Prostate gland (tissue), 2 donors: ENCODE data around the gene HRK.

ENCODE experiments used
- CTCF ChIP-seq, 4 experiments: fragments of 200-600 bp in 2 of 4; fragments of 450-650 bp in 2 of 4; sonication (generic) in 2 of 4; IDR thresholded peaks; 1 replicate in 3 of 4; 2 replicates in 1 of 4; pipeline ENCODE4 v1.5.1; 2016 to 2019; ENCODE audit warnings: antibody characterized with exemption in 4 of 4, mild to moderate bottlenecking in 2 of 4, moderate library complexity in 2 of 4
- POLR2A ChIP-seq: fragments of 450-650 bp; IDR thresholded peaks from one replicate; pipeline ENCODE4 v1.6.1; 2016; ENCODE audit warnings: antibody characterized with exemption, mild to moderate bottlenecking
- POLR2AphosphoS5 ChIP-seq: sonication (generic); formaldehyde crosslinking; IDR thresholded peaks from one replicate; pipeline ENCODE4 v1.6.1; 2017; ENCODE audit warnings: antibody characterized with exemption

- no peak for TF ChIP-seq CTCF (IDR thresholded peaks at IDR 0.05)
- TF ChIP-seq POLR2A: no peak
- TF ChIP-seq POLR2AphosphoS5: no peak
Observed at GRCh38 chr12:116906285-116906684, 25.0 kb upstream of the HRK start.
